T-helper 1 cell treated with Interleukin-12 subunit alpha and Interleukin-12 subunit beta and Interleukin-4 antibody, amounts not matched to agents 30 ng/mL and 1 ng/mL, for 36 hours (primary cell): ENCODE results near the gene POLR2M. TPM values are rescaled to one million over a fixed set of nuclear protein-coding genes. Genes with fewer than 3 reads are reported as not detected.

ENCODE experiments used
- intact Hi-C: fragments of 100-400 bp; cut with micrococcal nuclease; formaldehyde crosslinking; loops from one replicate; pipeline ENCODE4 v1.15.1; 2024
- total RNA-seq: library from RNA; stranded (reverse); gene quantifications from 2 replicates; pipeline ENCODE4 v1.2.3, GENCODE V29; 2022

POLR2M gene
- total RNA-seq, 1 donor from 2014 or later, result 48.4 TPM

DNA sequence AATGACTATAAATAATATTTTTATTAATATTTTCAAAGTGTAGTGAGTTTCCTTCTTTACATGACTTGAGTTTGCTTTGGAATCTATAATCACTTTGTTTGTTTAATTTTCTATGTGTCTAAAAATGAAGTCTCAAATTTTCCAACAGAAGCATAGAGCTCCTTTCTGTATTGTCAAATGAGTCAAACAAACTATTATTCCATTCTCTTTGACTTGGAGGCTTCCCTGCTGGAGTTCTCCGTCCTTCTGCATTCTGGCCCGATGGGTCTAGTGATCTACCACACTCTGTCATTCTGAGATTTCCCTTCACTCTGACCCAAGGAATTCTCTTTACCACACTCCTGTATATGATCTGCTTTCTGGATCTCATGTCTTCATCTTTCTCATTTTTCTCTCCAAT lies 30.1 kb downstream of the POLR2M start:
- intact Hi-C loops, result no loop called here

DNA sequence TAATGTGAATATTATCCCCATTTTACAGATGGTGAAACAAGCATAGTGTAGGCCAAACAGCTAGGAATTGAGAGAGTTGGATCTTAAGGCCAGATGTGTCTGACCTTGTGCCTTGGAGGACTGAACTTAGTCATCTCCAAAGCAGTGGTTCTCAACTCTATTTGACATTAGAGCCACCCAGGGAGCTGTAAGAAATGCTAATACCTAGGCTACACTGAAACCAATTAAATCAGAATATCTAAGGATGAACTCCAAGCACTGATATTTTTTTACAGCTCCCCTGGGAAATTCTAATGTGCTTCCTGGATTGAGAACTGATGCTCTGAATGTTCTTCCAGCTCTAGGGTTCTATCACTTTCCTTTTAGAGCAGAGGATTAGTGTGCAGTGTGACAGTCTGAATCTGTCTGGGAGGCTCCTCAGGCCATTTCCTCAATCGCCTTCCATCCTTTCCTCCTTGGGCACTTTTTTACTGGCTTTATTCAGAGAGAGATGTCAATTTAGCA lies 32.3 kb downstream of the POLR2M start:
- intact Hi-C loops, result no loop called here

DNA sequence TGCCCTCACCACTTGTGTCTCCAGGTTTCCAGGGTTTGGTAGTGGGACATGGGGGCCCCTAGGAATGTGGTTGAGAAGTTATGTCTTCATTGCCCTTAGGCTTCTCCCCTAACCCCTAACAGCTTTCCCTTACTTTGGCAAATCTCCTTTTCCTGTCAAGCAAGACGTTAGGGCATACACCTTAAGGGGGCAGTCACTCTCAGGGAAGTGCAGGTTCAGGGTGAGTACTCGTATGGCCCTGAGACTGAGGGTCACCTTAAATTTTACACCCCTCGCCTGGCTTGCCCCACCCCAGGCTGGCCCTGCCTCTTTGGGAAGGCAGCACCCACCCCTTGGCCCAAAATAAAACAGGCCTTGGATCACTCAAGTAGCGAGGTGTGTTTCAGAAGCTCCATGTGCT lies 33.5 kb downstream of the POLR2M start:
- intact Hi-C loops, result no loop called here

DNA sequence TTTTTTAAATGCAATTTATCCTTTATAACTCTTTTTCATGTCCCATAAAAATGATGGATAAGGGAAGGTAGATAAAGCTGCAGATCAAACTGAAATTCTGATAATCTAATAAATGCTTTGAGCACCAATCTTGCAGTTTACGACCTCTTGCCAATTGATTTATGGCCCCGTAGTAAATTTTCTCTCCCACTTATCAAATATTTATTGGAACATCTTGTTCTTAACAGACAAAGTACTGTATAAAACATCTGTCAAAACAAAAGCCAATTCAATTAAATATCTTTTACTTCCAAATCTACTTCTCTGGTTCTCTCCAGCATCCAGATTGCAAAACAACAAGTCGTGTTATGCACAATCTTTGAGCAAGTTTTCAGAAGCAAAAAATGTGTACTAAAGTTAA lies 34.6 kb downstream of the POLR2M start:
- intact Hi-C loops, result no loop called here

DNA sequence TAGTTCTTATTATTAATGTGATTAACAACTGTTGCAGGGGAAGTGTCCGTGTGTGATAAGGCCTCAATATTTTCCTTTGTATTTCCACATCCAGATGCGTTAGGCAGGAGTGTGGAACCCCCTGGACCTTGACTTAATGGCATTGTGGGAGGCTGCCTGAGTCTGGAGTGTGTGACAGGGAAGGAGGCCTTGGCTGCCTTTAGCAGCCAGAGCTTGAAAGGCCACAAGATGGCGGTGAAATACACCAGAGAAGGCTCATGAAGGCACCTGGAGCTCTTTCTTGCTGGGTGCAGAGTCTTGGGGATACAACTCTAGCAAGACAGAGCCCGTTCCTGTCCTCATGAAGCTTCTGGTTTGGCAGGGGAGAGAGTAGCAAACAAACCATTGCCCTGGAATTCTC lies 36.9 kb downstream of the POLR2M start:
- intact Hi-C loops, result no loop called here

DNA sequence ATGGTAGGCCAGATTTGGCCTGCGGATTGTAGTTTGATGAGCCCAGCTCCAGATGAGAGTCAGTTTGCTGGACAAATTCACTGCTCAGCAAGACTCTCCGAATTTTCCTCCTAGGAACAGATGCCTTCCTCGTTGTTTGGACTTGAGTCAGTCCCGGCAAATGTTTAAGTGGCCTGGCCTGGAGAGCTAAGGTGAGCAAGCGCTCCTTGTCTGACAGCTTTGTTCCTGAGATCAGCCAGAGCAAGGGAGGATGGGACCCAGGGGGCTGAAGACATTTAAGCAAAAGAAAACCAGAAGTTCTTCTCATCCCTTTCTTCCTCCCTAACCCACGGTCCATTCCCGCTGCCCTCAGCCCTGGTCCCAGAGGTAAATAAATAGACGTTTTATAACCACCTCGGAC lies 40.3 kb downstream of the POLR2M start:
- intact Hi-C loops, result loop anchor here (5.0 kb wide), 1 partner anchor 326 kb away; no protein-coding TSS in a partner anchor

DNA sequence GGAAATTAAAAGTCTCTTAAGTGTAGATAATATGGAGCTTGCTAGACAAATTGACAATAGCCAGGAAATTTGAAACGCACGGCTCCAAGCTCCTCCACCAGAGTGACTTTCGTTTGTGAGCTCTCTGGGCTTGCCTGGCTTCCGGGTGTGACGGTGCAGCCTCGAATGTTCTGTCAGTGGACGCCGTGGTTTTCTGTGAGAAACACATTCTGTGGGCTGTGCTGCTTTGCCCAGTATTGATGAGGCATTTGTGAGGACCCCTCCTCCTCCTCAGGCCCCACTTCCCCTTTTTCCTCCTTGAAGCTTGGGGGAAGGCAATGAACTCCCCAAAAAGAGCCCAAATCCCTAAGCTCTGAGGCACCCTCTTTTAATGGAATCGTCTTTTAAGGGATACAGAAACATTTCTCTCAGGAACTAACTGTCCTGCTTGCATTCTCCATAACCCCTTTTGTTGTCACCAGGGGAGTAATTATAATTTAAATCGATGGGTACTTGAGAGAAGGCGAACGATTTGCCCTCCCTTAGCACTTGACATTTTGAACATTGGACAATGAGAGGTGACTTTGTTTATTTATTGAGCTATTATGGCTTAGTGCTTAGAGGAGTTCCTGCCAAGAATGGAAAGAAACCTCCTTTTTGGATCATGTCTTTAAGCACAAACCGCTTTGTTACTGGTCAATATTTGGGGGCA lies 40.8 kb downstream of the POLR2M start:
- intact Hi-C loops, result loop anchor here (5.0 kb wide), 1 partner anchor 325 kb away; no protein-coding TSS in a partner anchor

DNA sequence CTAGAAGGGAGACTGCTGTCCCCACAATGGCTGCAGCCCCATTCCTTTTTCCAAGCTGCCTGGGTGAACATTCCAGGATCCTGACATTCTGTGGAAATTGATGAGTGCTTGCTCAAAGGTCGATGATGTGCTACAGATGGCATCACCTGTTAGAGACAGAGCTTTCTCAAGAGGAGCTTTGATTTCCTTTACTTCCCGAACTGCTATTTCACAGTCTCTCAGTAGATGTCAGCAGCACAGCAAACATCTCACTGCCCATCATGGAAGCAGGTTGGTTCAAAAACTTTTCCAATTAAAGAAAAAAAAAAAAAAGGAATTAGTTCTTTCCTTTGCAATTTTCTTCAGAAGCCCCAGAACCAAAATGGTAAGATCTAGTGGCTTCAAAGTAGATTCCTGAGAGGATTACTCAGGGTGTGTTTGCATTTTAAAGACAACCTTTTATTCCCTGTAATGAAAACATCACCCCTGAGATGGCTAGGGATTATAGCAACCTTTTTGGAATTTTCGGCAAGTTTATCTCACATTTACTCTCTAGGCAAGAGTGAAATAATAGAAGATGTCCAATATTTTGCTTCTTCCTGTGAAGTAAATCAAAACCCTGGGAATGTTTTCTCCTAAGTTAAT lies 44.8 kb downstream of the POLR2M start:
- intact Hi-C loops, result loop anchor here (1.0 kb wide), 1 partner anchor 110 kb away; no protein-coding TSS in a partner anchor

DNA sequence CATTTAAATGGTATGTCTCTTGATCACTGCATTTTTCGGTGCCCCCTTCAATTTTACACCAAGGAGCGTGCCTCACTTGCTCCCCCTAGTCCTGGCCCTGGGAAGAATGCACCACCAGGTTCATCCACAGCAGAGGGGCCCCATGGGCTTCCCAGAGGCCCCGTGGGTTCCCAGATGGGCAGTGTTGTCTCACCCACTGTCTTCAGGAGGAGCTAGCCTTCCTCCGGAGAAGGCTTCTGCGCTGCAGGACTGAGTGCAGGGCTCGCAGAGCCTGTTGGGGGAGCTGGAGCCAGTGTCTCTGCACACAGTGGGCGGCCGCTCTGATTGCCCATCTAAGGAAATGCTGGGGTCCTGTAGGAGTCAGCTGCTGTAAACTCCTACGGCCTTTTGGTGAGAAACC lies 45.9 kb downstream of the POLR2M start:
- intact Hi-C loops, result no loop called here

DNA sequence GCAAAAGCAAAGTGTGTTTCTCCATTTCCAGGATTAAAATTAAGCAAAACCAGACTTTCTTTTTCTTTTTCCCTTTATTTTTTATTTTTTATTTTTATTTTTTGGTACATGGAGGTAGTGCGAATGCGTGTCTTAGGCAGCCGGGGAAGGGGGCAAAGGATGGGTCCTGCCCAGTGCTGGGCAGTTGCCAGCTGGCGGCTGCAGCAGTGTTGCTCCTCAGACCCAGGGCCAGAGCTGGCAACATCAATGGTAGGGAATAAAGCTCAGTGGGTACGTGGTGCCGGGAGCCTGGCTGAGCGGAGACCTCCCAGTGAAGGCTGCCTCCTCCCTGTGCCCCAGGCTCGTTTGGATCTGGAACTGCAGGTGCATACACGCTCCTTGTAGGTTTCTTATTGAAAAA lies 46.3 kb downstream of the POLR2M start:
- intact Hi-C loops, result no loop called here

DNA sequence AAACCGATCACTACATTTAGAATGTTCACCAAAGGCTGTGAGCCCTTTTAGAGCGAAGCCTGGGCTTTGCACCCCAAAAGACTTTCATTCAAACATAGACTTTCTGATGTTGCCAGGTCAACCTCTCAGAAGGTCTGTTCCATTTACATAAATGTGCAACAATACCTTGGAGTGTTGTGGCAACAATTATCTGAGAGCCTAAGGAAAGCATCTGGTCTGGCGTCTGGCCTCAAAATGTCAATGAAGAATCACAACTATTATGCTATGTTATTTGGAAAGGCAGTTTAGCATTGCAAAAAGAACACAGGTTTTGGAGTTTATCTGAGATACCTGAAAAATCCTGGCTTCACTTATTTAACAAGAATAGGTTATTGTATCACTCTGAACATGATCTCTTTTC lies 50.0 kb downstream of the POLR2M start:
- intact Hi-C loops, result no loop called here

DNA sequence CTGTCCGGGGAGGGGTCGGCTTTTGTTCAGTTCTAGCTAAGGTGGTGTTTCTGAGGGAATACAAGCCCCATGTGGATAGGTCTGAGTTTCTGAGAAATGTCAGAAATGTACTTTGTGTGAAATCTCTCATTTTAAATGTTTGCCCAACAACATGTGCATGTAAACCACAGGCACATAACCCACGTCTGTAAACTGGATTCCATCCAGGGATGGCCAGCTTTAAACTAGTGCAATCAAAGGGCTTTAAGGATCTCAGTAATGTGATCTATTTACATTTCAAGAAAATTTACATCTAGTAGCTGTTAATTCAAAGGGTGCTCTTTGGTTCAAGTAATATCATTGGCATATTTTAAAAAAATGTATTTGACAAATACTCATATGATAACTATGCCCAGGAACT lies 52.0 kb downstream of the POLR2M start:
- intact Hi-C loops, result no loop called here

DNA sequence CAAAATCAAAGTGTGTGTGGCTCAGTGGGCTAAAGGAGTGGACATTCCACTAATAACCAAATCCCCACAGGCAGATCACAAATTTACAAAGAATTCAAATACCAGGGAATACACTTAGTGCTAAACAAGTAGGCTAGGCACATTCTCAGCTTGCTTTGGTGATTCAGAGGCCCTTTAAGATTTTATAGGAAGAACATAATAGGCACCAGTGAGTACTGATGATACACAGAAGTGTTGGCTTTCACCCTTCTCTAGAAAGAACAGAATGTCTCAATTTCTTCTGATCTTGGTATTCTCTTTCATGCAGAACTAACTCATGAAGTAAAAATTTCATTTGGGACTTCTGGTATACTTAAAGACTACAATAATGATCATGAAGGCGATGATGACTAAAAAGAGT lies 55.0 kb downstream of the POLR2M start:
- intact Hi-C loops, result no loop called here

DNA sequence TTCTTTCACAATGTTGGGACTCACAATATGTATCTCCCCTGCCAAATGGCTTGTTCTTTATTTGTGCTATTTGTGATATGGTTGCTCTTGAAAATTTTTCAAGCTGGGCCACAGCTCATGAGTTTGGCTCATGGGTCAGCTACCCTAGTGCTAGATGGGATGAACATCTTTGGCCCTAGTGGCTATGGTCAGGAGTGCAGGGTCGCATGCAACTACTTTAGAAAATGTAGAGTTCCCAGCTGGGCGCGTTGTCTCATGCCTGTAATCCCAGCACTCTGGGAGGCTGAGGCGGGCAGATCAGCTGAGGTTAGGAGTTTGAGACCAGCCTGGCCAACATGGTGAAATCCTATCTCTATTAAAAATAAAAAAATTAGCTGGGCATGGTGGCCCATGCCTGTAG lies 55.8 kb downstream of the POLR2M start:
- intact Hi-C loops, result no loop called here

DNA sequence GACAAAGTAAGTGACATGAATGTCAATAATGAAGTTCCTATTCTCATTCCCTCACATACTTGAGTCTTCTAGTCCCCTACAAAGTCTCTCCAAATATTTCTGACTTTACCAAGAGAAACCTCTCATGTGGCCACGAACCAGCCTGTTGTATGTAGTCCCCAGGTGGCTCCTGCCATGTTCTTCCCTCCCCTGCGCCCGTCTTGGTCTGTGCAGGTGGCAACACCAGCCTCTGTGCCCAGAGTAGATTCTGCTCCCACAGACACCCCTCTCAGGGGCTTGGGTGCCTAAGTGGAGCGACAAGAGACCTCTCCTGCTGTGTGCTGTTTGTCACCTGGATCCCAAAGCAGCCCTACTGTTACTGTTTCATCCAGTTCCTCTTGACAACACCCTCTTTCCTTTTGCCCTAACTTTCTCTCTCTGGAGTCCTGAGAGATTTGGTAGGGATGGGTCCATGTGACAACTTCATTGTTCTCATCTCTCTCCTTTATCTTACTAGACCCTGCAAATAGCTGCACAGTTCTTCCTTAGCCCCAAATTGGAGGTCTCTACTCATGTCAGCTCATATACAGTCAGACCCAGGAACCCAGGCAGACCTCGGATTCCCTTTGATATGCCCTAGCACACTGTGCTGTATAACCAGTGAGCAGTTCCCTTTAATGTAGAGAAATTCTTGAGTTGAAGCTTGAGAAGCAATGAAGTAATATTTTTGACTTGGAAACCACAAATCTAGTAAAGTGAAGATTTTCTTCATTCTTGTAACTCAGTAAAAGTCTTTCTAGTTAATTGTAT lies 56.9 kb downstream of the POLR2M start:
- intact Hi-C loops, result no loop called here

Other genes starting within 250 kb of the POLR2M start
- gene MYZAP, start 114.8 kb upstream of the POLR2M start, total RNA-seq, result not detected in 2 replicates